Lower leg skin (tissue), 3 donors: ENCODE results near the gene LRSAM1.

Experiments used
- CTCF ChIP-seq, 3 donors: fragments of 450-650 bp; IDR thresholded peaks; one replicate each; pipeline ENCODE4 v1.5.1; 2016; ENCODE audit warnings: antibody characterized with exemption in 3 of 3, mild to moderate bottlenecking in 3 of 3, moderate library complexity in 2 of 3
- POLR2A ChIP-seq, 2 donors: fragments of 450-650 bp; IDR thresholded peaks; one replicate each; pipeline ENCODE4 v1.6.1; 2016 to 2017; ENCODE audit warnings: antibody characterized with exemption in 2 of 2, mild to moderate bottlenecking in 1 of 2, moderate library complexity in 1 of 2

DNA sequence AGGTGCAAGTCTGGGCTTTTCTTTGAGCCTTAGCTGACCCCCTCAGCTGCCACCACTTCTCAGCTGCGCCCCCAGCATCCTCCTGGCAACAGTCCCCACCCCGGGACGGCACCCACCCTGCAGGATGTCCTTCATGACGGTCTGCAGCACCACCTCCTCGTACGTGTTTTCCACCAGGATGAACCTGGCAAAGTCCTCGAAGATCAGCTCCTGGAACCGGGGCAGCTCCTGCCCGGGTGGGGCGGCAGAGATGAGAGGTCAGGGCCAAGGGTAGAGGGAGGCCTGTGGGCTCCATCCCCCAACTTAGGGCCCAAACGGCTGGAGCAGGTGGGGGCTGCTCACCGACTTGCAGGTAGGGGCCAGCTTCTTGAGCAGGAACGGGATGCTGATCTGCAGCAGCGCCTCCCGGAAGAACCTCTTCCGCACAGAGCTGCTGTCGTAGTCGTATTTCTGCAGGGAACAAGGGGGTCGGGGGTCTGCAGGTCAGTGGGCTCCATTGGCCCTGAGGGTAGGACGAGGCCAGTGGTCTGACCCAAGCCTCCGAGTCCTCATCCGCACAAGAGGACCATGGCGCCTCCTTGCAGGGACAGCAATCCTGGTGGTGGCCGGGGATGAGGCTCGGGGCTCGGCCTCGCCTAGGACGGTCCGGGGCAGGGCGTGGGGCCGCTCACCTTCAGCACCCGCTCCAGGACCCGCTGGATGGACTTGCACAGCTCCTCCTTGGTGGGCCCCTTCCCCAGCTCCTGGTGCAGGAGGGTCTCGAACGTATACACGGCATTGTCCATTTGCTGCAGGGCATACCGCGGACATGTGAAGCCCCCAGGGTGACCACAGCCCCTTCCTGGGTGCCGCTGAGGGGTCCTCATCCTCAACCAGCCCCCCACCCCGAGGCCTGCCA is 56.7 kb downstream of the LRSAM1 start:
- no peak for TF ChIP-seq CTCF (IDR thresholded peaks at IDR 0.05)
- no peak for TF ChIP-seq POLR2A (IDR thresholded peaks at IDR 0.05)
